Endometrial microvascular endothelial cells (primary cell): ENCODE data around the gene DUOX1. TPM values are rescaled to one million over a fixed set of nuclear protein-coding genes. Genes with fewer than 3 reads are reported as not detected.

Experiments used
- in situ Hi-C: cut with HindIII; loops from 2 replicates; pipeline ENCODE4 v1.10.0; 2017; ENCODE audit warnings: low sequenced_read_pairs, low pct_unique_long_range_greater_than_20kb; ENCODE audit errors: inconsistent ontology term
- total RNA-seq: library from RNA; depleted of rRNA; stranded (reverse); fragments of >200 nt; gene quantifications from one replicate; pipeline ENCODE4 v1.2.3, GENCODE V29; 2015; ENCODE audit errors: inconsistent ontology term

DUOX1 gene
- total RNA-seq, 1 donor from 2014 or later = not detected

- in situ Hi-C loops = no loop called here
Observed at GRCh38 chr15:45137703-45138102, 7.9 kb downstream of the DUOX1 start.

GRCh38 chr15:45138814-45139765 is 9.3 kb downstream of the DUOX1 start:
- in situ Hi-C loops = no loop called here

GRCh38 chr15:45139770-45140169 is 10.0 kb downstream of the DUOX1 start:
- in situ Hi-C loops = no loop called here

- in situ Hi-C loops = no loop called here
Observed at GRCh38 chr15:45140557-45141250, 10.9 kb downstream of the DUOX1 start.

GRCh38 chr15:45141386-45141785 is 11.6 kb downstream of the DUOX1 start:
- in situ Hi-C loops = no loop called here

- in situ Hi-C loops = no loop called here
Observed at GRCh38 chr15:45143056-45143455, 13.3 kb downstream of the DUOX1 start.

- in situ Hi-C loops = no loop called here
Observed at GRCh38 chr15:45143946-45144345, 14.2 kb downstream of the DUOX1 start.

- in situ Hi-C loops = no loop called here
Observed at GRCh38 chr15:45144775-45145174, 15.0 kb downstream of the DUOX1 start.

GRCh38 chr15:45146405-45146804 is 16.6 kb downstream of the DUOX1 start:
- in situ Hi-C loops = no loop called here

GRCh38 chr15:45147606-45148005 is 17.8 kb downstream of the DUOX1 start:
- in situ Hi-C loops = no loop called here

GRCh38 chr15:45148076-45149059 is 18.6 kb downstream of the DUOX1 start:
- in situ Hi-C loops = no loop called here

- in situ Hi-C loops = no loop called here
Observed at GRCh38 chr15:45149060-45149459, 19.3 kb downstream of the DUOX1 start.

- in situ Hi-C loops = loop anchor here (25.0 kb wide), 1 partner anchor 262 kb away; a partner anchor contains a TSS
Observed at GRCh38 chr15:45150481-45150880, 20.7 kb downstream of the DUOX1 start.

- in situ Hi-C loops = loop anchor here (25.0 kb wide), 1 partner anchor 261 kb away; a partner anchor contains a TSS
Observed at GRCh38 chr15:45150997-45151396, 21.2 kb downstream of the DUOX1 start.

GRCh38 chr15:45151998-45152828 is 22.4 kb downstream of the DUOX1 start:
- in situ Hi-C loops = loop anchor here (25.0 kb wide), 1 partner anchor 260 kb away; a partner anchor contains a TSS

- in situ Hi-C loops = loop anchor here (25.0 kb wide), 1 partner anchor 257 kb away; a partner anchor contains a TSS
Observed at GRCh38 chr15:45155739-45156138, 25.9 kb downstream of the DUOX1 start.

- in situ Hi-C loops = loop anchor here (25.0 kb wide), 1 partner anchor 255 kb away; a partner anchor contains a TSS
Observed at GRCh38 chr15:45156744-45157455, 27.1 kb downstream of the DUOX1 start.
